Esophagus squamous epithelium (tissue), 4 donors: Measurements from ENCODE around the gene OTUD5.

Experiments
- CTCF ChIP-seq, 6 experiments: fragments of 450-650 bp in 4 of 6; fragments of 200-600 bp in 2 of 6; sonication (generic) in 2 of 6; IDR thresholded peaks; one replicate each; pipeline ENCODE4 v1.5.1; 2016 to 2019; ENCODE audit warnings: antibody characterized with exemption in 6 of 6, mild to moderate bottlenecking in 4 of 6, moderate library complexity in 4 of 6
- POLR2A ChIP-seq, 4 donors: fragments of 450-650 bp; IDR thresholded peaks; one replicate each; pipeline ENCODE4 v1.6.1; 2017; ENCODE audit warnings: antibody characterized with exemption in 4 of 4, mild to moderate bottlenecking in 4 of 4, moderate library complexity in 3 of 4

GRCh38 chrX:48903290-48903689 is 54.1 kb downstream of the OTUD5 start:
- TF ChIP-seq CTCF (IDR thresholded peaks at IDR 0.05) (no peak), POLR2A (IDR thresholded peaks at IDR 0.05) (no peak)
